HepG2 (cell line): ENCODE measurements around the gene TP53TG5. TPM values are rescaled to one million over a fixed set of nuclear protein-coding genes. Genes with fewer than 3 reads are reported as not detected.

Source experiments
- ATF5 ChIP-seq: sonication (generic); formaldehyde crosslinking; IDR thresholded peaks from 2 replicates; pipeline ENCODE4 v1.4.0; 2020; ENCODE audit warnings: mild to moderate bottlenecking, low read depth, missing genetic modification reagents
- BCL3 ChIP-seq: sonication (generic); formaldehyde crosslinking; IDR thresholded peaks from 2 replicates; pipeline ENCODE4 v1.5.1; 2020; ENCODE audit warnings: mild to moderate bottlenecking, missing genetic modification reagents, moderate library complexity
- CBX1 ChIP-seq: IDR thresholded peaks from one replicate; pipeline ENCODE4 v1.6.1; 2016; ENCODE audit warnings: antibody characterized with exemption, low read depth
- FLYWCH1 ChIP-seq: sonication (generic); formaldehyde crosslinking; IDR thresholded peaks from 2 replicates; pipeline ENCODE4 v1.8.1; 2023; ENCODE audit warnings: mild to moderate bottlenecking, missing genetic modification reagents
- HIVEP1 ChIP-seq: sonication (generic); formaldehyde crosslinking; IDR thresholded peaks from 2 replicates; pipeline ENCODE4 v1.4.0; 2020; ENCODE audit warnings: mild to moderate bottlenecking, missing genetic modification reagents
- HNRNPL ChIP-seq: fragments of 200-400 bp; formaldehyde crosslinking; IDR thresholded peaks from 2 replicates; pipeline ENCODE4 v1.6.1; 2017; ENCODE audit warnings: mild to moderate bottlenecking, low read depth, low read length
- KDM1A ChIP-seq: IDR thresholded peaks from 2 replicates; pipeline ENCODE4 v1.6.1; 2016; ENCODE audit warnings: missing compliant biosample characterization
- KLF11 ChIP-seq: IDR thresholded peaks from 2 replicates; pipeline ENCODE4 v1.6.1; 2016; ENCODE audit warnings: missing compliant biosample characterization
- LBX2 ChIP-seq: sonication (generic); formaldehyde crosslinking; IDR thresholded peaks from 2 replicates; pipeline ENCODE4 v1.5.0; 2020; ENCODE audit warnings: missing genetic modification reagents, mild to moderate bottlenecking, borderline replicate concordance
- MTERF4 ChIP-seq: sonication (generic); formaldehyde crosslinking; IDR thresholded peaks from 2 replicates; pipeline ENCODE4 v1.8.0; 2023; ENCODE audit warnings: mild to moderate bottlenecking, missing genetic modification reagents
- NRL ChIP-seq: sonication (generic); formaldehyde crosslinking; IDR thresholded peaks from 2 replicates; pipeline ENCODE4 v1.5.0; 2020; ENCODE audit warnings: missing genetic modification reagents, mild to moderate bottlenecking, moderate library complexity, borderline replicate concordance
- PHF20 ChIP-seq: sonication (generic); formaldehyde crosslinking; IDR thresholded peaks from 2 replicates; pipeline ENCODE4 v1.5.0; 2020; ENCODE audit warnings: mild to moderate bottlenecking, missing genetic modification reagents
- TBP ChIP-seq: sonication (generic); formaldehyde crosslinking; IDR thresholded peaks from 2 replicates; pipeline ENCODE4 v1.5.0; 2020; ENCODE audit warnings: missing genetic modification reagents
- TCF12 ChIP-seq, 2 experiments: fragments of 450-650 bp in 1 of 2; sonication (generic) in 1 of 2; formaldehyde crosslinking in 1 of 2; IDR thresholded peaks; 2 replicates each; pipeline versions ENCODE4 v1.6.1 to v1.8.0; 2017 to 2022; ENCODE audit warnings: antibody characterized with exemption in 1 of 2, mild to moderate bottlenecking in 1 of 2, missing genetic modification reagents in 1 of 2, moderate library complexity in 1 of 2
- THAP11 ChIP-seq: IDR thresholded peaks from 2 replicates; pipeline ENCODE4 v1.6.1; 2016; ENCODE audit warnings: missing biosample characterization, missing genetic modification reagents
- XRCC5 ChIP-seq: fragments of 200-400 bp; formaldehyde crosslinking; optimal IDR thresholded peaks from 2 replicates; pipeline ENCODE3; 2017; ENCODE audit warnings: mild to moderate bottlenecking, low read length
- ZNF264 ChIP-seq: sonication (generic); formaldehyde crosslinking; IDR thresholded peaks from 2 replicates; pipeline ENCODE4 v1.4.0; 2020; ENCODE audit warnings: missing genetic modification reagents
- ZNF282 ChIP-seq: fragments of 450-650 bp; IDR thresholded peaks from 2 replicates; pipeline ENCODE4 v1.6.1; 2018; ENCODE audit not compliant: partially characterized antibody
- ZNF292 ChIP-seq: sonication (generic); formaldehyde crosslinking; IDR thresholded peaks from 2 replicates; pipeline ENCODE4 v1.8.1; 2022; ENCODE audit warnings: mild to moderate bottlenecking, low read depth, missing genetic modification reagents, borderline replicate concordance
- ZNF30 ChIP-seq: sonication (generic); formaldehyde crosslinking; IDR thresholded peaks from 2 replicates; pipeline ENCODE4 v1.5.0; 2020; ENCODE audit warnings: mild to moderate bottlenecking, missing genetic modification reagents
- ZNF350 ChIP-seq: sonication (generic); formaldehyde crosslinking; IDR thresholded peaks from 2 replicates; pipeline ENCODE4 v1.4.0; 2020; ENCODE audit warnings: mild to moderate bottlenecking, low read depth, missing genetic modification reagents, borderline replicate concordance
- ZNF432 ChIP-seq: sonication (generic); formaldehyde crosslinking; IDR thresholded peaks from 2 replicates; pipeline ENCODE4 v1.5.0; 2020; ENCODE audit warnings: missing genetic modification reagents, mild to moderate bottlenecking, borderline replicate concordance
- ZNF468 ChIP-seq: sonication (generic); formaldehyde crosslinking; IDR thresholded peaks from 2 replicates; pipeline ENCODE4 v1.8.0; 2022; ENCODE audit warnings: mild to moderate bottlenecking, moderate library complexity, missing genetic modification reagents
- ZNF597 ChIP-seq: sonication (generic); formaldehyde crosslinking; IDR thresholded peaks from 2 replicates; pipeline ENCODE4 v1.5.0; 2020; ENCODE audit warnings: missing genetic modification reagents
- ZNF839 ChIP-seq: sonication (generic); formaldehyde crosslinking; IDR thresholded peaks from 2 replicates; pipeline ENCODE4 v1.4.0; 2020; ENCODE audit warnings: missing genetic modification reagents, mild to moderate bottlenecking, borderline replicate concordance
- ZSCAN21 ChIP-seq: sonication (generic); formaldehyde crosslinking; IDR thresholded peaks from 2 replicates; pipeline ENCODE4 v1.8.0; 2022; ENCODE audit warnings: mild to moderate bottlenecking, missing genetic modification reagents, moderate library complexity, borderline replicate concordance
- polyA plus RNA-seq, 8 experiments: library from polyadenylated mRNA; depleted of rRNA in 3 of 8; stranded (reverse) in 7 of 8; unstranded in 1 of 8; fragments of >200 nt; fragmentation: Illumina TruSeq in 4 of 8; extraction: Trizol in 4 of 8; gene quantifications; 2 replicates each; pipeline versions ENCODE4 v1.2.1 to v1.2.3, GENCODE V29; 2011 to 2016; ENCODE audit warnings: low read depth in 4 of 8, missing spikeins in 1 of 8, mixed read lengths in 1 of 8; ENCODE audit not compliant: insufficient read depth in 1 of 8
- total RNA-seq, 5 experiments: library from RNA; depleted of rRNA; stranded (reverse); fragments of >200 nt; fragmentation: Illumina TruSeq; extraction: Trizol; gene quantifications; 2 replicates each; pipeline ENCODE4 v1.2.3, GENCODE V29; 2016; ENCODE audit warnings: low read depth in 1 of 5

TP53TG5 gene
- total and polyA plus RNA-seq, 2 of the 13 experiments (the other 11 are each of a cell fraction or from before 2014, with no cell fraction given) = 0.11 TPM; not detected in 1

- TF ChIP-seq HNRNPL (peak; percentile 81), ZNF432 (CRISPR knock-in tag) (no peak), ATF5 (CRISPR knock-in tag) (no peak), LBX2 (CRISPR knock-in tag) (no peak), ZNF30 (CRISPR knock-in tag) (no peak), PHF20 (CRISPR knock-in tag) (no peak), ZNF350 (CRISPR knock-in tag) (peak; percentile 15; the same call in 1 of the 2 replicates), XRCC5 (peak; percentile 5), THAP11 (no peak), NRL (CRISPR knock-in tag) (0 out of 2 replicates have a peak, but pooled peaks have one; percentile 10), ZSCAN21 (CRISPR knock-in tag) (no peak; the same call in 1 of the 2 replicates), FLYWCH1 (CRISPR knock-in tag) (no peak), ZNF839 (0 out of 2 replicates have a peak, but pooled peaks have one; percentile 48), CBX1 (no peak), BCL3 (CRISPR knock-in tag) (0 out of 2 replicates have a peak, but pooled peaks have one; percentile 36), TBP (CRISPR knock-in tag) (0 out of 2 replicates have a peak, but pooled peaks have one; percentile 37), MTERF4 (CRISPR knock-in tag) (0 out of 2 replicates have a peak, but pooled peaks have one; percentile 63), ZNF597 (no peak), ZNF282 (no peak), ZNF292 (CRISPR knock-in tag) (no peak), ZNF264 (CRISPR knock-in tag) (no peak), ZNF468 (CRISPR knock-in tag) (no peak), KDM1A (CRISPR knock-in tag) (no peak), KLF11 (CRISPR knock-in tag) (no peak), TCF12 (IDR thresholded peaks at IDR 0.05) (no peak), TCF12 (CRISPR knock-in tag; IDR thresholded peaks at IDR 0.05) (peak; percentile 62; the same call in 1 of the 2 replicates), HIVEP1 (CRISPR knock-in tag) (peak; percentile 82; the same call in 1 of the 2 replicates)
These were observed 27.6 kb upstream of the TP53TG5 start (continued) for GRCh38 chr20:45405571-45406259.
